HG03342 (cell line): Measurements from ENCODE around the gene GALE.
A peak's percentile ranks its signal among the peaks of the same experiment; 100 is the strongest.
"Not testable (repeated sequence)": the region's sequence is repeated elsewhere in the genome, so short reads cannot be mapped to it uniquely, and the experiment has no call there.

ENCODE experiments used
- ATAC-seq: cut with Tn5 transposase; IDR thresholded peaks from one replicate; pipeline ENCODE4 v1.9.1; 2021; ENCODE audit warnings: mild to moderate bottlenecking, moderate library complexity; ENCODE audit not compliant: unreplicated experiment

The GALE gene

GRCh38 chr1:23810818-23811540, 10.4 kb upstream of the GALE start:
- ATAC-seq: no peak

- ATAC-seq: peak; percentile 61
Measured at GRCh38 chr1:23809751-23810171, 9.2 kb upstream of the GALE start.

- ATAC-seq: no peak
Measured at GRCh38 chr1:23807453-23807852, 6.9 kb upstream of the GALE start.

- ATAC-seq: no peak
Measured at GRCh38 chr1:23806280-23806679, 5.7 kb upstream of the GALE start.

- ATAC-seq: no peak
Measured at GRCh38 chr1:23805025-23805424, 4.5 kb upstream of the GALE start.

- no peak for ATAC-seq
Measured at GRCh38 chr1:23804183-23804835, 3.8 kb upstream of the GALE start.

GRCh38 chr1:23803674-23804073, 3.1 kb upstream of the GALE start:
- ATAC-seq: no peak

GRCh38 chr1:23802809-23803342, 2.3 kb upstream of the GALE start:
- ATAC-seq: not testable (repeated sequence)

- ATAC-seq: no peak
Measured at GRCh38 chr1:23801876-23802275, 1.3 kb upstream of the GALE start.

- ATAC-seq: no peak
Measured at GRCh38 chr1:23801338-23801748, 789 bp upstream of the GALE start.

GRCh38 chr1:23799570-23800399, 769 bp downstream of the GALE start:
- no peak for ATAC-seq

GRCh38 chr1:23799255-23799569, 1.3 kb downstream of the GALE start:
- no peak for ATAC-seq

GRCh38 chr1:23798662-23799142, 1.9 kb downstream of the GALE start:
- no peak for ATAC-seq

GRCh38 chr1:23797478-23798448, 2.8 kb downstream of the GALE start:
- ATAC-seq: no peak

GRCh38 chr1:23796466-23797271, 3.9 kb downstream of the GALE start:
- no peak for ATAC-seq

GRCh38 chr1:23795676-23796465, 4.7 kb downstream of the GALE start:
- no peak for ATAC-seq

GRCh38 chr1:23794732-23795182, 5.8 kb downstream of the GALE start:
- not testable (repeated sequence) for ATAC-seq
